Right renal pelvis (tissue), 4 donors: ENCODE measurements around the gene MYL6B. TPM values are rescaled to one million over a fixed set of nuclear protein-coding genes. Genes with fewer than 3 reads are reported as not detected.
"Not testable (repeated sequence)": the region's sequence is repeated elsewhere in the genome, so short reads cannot be mapped to it uniquely, and the experiment has no call there.

Experiments
- DNase-seq, 4 donors: peaks; one replicate each; pipeline ENCODE4 v3.0.0-alpha.2; 2013; ENCODE audit warnings: low read depth in 4 of 4, low spot score in 3 of 4, missing footprints in 1 of 4
- polyA plus RNA-seq, 4 donors: library from polyadenylated mRNA; unstranded; fragments of 120-200 nt; gene quantifications; one replicate each; pipeline ENCODE4 v1.2.1, GENCODE V29; 2013; ENCODE audit not compliant: insufficient read length in 4 of 4

MYL6B gene
- polyA plus RNA-seq, 4 donors = 157 to 173 (median 167) TPM

- DNase-seq = no peak
Observed at GRCh38 chr12:56163533-56164344, 11.4 kb downstream of the MYL6B start.

GRCh38 chr12:56164345-56164729 is 11.9 kb downstream of the MYL6B start:
- no peak for DNase-seq

GRCh38 chr12:56165369-56165768 is 13.0 kb downstream of the MYL6B start:
- DNase-seq = no peak

DNA sequence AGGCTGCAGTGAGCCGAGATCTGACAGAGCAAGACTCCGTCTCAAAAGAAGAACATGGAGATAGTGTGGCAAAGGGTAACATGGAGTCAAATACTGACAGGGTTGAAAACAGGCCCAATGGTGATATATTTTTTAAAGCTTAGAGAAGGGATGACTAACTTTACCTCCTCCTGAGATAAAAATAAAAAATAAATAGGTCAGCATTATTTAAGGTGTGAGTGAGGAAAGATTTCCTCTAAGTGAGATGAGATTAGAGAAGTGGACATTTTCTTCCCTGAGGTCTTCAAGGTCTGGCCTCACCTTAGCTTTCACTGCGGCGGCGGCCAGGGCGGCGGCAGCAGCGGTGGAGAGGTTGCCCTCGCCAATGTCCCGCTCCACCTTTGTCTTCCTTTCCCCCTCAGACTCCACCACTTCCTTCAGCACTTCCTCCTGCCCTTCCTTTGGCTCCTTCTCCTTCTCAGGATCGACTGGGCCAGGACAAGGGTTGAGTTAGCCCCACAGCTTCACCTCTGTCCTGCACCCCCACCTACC is 16.9 kb downstream of the MYL6B start:
- DNase-seq = no peak

DNA sequence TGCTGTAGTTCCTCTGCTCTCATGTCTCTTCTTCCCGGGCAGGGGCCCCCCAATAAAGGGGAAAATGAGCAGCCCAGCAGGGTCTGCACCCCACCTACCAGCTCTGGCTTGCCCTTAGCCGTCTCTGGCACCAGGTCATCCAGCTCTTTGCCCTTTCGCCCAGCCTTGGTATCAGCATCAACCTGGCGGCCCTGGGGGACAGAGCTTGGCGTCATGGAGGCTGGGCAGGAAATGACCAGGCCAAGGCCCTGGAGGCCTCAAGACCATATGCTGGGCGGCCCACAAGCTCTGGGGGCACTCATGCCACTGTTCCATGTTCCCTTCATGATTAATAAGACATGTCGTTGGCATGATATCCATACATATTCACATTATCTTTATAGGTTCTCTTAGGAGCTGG is 20.5 kb downstream of the MYL6B start:
- no peak for DNase-seq

GRCh38 chr12:56178347-56178746 is 26.0 kb downstream of the MYL6B start:
- DNase-seq = no peak

DNA sequence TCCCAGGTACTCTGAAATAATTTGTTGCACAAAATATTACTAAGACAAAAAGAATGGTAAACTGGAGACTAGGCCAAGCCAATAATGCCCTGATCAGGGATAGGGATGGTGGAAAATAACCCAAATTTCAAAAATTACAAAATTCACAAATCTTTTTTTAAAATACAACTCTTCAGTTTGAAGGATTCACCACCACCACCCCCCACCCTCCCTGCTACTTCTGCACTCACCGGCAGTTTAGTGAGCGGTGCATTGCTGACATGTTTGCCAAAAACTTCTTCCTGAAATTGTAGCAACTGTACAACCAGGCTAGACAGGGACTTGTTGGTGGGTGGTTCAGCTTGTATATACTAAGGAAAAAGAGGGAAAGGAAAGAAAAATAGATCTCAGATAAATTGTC is 34.6 kb downstream of the MYL6B start:
- DNase-seq = no peak

DNA sequence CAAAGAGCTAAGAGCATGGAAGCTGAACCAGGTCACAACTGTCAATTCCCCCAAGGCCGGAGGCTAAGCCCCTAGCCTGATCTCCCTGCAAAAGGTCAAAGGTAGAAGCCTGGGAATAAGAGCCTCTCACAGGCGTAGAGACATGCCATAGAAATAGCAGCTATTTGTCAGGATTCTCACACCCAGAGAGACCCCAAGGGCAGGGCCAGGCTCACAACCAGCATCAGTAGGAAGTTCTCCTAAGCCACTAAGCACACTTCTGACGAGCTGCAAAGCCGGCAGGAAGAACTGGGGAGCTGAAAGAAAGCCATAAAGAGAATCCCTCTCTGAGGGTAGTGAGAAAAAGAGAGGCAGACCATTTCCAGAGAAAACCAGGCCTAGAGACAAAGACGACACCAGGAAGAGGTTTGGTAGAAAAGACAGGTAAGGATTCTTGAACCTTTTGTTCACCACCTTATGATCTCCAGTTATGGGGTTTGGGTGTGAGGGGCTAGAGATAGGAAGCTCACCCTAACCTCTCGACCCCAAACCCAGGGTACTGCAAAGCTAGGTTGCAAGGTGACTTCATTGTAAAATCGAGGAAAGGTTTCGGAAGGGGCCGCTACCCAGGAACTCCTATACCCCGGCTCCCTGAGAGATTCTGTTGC is 35.9 kb downstream of the MYL6B start:
- no peak for DNase-seq

DNA sequence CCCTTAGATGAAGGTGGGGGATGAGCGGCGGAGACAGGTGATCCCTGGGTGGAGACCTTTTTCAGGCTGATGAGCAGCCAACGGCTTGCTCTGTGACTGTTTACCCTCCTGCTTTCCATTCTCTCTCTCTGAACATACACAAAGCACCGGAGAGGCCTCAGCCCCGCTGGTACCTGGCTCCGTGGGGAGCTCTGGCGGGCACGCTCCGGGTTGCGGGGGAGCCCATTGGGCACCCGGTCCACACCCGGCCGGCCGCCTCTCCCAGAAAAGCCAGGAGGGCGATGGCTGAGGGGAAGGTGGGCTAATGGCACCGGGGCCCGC is 36.4 kb downstream of the MYL6B start:
- DNase-seq = no peak

- peak; percentile 76 to 82 (median 80) for DNase-seq
Observed at GRCh38 chr12:56189099-56189917, 36.9 kb downstream of the MYL6B start, which contains the start of gene SMARCC2. Gene SMARCC2 (minus strand): TSS chr12:56189483. CDS start chr12:56189461, 22 bp downstream.

DNA sequence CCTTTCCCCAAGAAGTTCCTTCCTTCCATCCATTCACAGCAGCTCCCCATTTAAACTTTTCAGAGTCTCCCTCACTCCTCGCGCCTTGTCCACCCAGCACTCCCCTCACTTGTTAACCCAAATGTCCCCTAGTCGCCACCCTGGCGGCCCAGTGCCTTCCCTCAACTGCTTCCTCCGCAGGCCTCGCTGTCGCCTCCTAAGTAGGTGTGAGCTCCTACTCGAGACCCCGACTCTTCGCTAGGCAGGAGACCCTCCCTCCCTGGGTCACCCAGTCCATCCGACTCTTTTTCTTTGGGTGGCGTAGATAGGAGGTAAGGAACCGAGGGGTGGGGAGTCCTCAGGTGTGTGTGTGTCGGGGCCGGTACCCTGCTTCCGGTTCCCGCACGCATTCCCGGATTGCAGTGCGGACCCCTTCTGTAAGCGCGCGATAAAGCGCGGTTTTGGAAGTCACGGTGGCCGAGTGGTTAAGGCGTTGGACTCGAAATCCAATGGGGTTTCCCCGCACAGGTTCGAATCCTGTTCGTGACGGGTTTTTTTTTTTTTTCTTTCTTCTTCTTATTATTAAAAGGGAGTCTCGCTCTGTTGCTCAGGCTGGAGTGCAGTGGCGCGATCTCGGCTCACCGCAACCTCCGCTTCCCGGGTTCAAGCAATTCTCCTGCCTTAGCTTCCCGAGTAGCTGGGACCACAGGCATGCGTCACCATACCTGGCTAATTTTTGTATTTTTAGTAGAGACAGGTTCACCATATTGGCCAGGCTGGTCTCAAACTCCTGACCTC is 37.7 kb downstream of the MYL6B start:
- peak; percentile 86 to 90 (median 88) for DNase-seq

GRCh38 chr12:56190695-56191155 is 38.3 kb downstream of the MYL6B start:
- DNase-seq = no peak

GRCh38 chr12:56192582-56192981 is 40.2 kb downstream of the MYL6B start:
- no peak for DNase-seq

DNA sequence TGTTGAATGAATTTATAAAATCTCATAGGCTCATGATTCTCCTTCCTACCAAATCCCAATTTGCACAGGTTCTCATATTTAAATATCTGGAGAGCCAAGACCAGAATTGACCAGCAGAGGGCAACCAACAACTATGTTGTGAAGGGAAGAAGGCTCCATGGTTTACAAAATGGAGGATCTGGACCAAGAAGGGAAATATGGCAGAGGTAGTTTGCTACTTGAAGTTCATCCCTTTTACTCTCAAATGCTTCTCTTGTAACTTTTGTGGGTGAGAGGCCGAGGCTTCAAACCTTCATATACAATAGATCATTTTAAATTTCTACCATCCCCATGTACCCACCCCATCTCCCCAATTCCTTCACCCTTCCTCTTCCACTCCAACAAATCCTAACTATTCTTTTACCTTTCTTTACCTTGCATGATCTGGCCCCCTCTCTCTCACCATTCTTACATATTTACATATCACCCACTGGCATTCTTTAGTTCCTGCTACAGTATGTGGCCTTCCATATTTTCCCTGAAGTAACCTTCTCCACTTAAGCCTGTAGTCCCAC is 40.7 kb downstream of the MYL6B start:
- DNase-seq = peak; percentile 69 to 81 (median 76)

- not testable (repeated sequence) for DNase-seq
Observed at GRCh38 chr12:56196818-56197550, 44.6 kb downstream of the MYL6B start.

GRCh38 chr12:56197921-56198635 is 45.7 kb downstream of the MYL6B start:
- no peak for DNase-seq

DNA sequence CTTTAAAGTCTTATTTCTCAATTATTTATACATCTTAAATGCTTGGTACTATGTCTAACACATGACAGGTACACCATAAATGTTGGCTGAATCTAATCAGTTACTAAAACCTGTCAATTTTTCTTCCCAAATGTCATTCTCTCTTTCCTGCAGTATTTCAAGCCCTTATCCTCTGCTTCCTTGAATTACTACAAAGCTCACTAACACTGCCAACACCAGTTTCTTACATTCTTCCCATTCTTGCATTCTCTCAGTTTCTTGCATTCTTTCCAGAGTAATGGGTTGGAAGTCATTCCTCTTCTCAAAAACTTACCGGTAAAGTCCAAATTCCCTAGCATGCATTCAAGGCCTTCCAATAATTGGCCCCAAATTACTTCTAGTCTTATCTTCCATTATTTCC is 46.4 kb downstream of the MYL6B start:
- no peak for DNase-seq

DNA sequence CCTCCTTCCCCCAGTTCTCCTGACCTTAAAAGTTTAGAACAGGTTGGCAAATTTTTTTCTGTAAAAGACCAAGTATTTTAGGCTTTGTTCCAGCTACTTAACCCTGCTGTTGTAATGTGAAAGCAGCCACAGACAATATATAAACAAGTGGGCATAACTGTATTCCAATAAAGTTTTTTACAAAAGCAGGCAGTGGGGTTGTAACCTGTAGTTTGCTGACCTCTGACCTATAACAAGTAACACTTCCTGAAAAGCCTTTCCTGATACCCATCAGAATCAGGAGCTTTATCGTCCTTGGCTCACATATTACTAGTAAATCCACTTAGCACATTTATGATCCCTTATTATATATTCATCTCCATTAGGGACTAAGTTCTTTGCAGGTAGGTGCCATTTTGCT is 50.0 kb downstream of the MYL6B start:
- DNase-seq = no peak

GRCh38 chr12:56202838-56203237 is 50.5 kb downstream of the MYL6B start:
- DNase-seq = no peak
